Renal cortex interstitium (tissue), 15 donors: Measurements from ENCODE around the gene PLXNB1. TPM values are rescaled to one million over a fixed set of nuclear protein-coding genes. Genes with fewer than 3 reads are reported as not detected.
"Not testable (repeated sequence)": the region's sequence is repeated elsewhere in the genome, so short reads cannot be mapped to it uniquely, and the experiment has no call there.

Source experiments
- DNase-seq, 11 donors: peaks; one replicate each; pipeline ENCODE4 v3.0.0-alpha.2; 2013; ENCODE audit warnings: low read depth in 9 of 11, low spot score in 4 of 11; ENCODE audit errors: extremely low read depth in 1 of 11
- long read RNA-seq, 16 experiments: transcript quantifications; one replicate each; lab custom pipeline, GENCODE V29; 2026
- polyA plus RNA-seq, 3 donors: library from polyadenylated mRNA; unstranded; fragments of 120-200 nt; gene quantifications; one replicate each; pipeline ENCODE4 v1.2.1, GENCODE V29; 2013; ENCODE audit not compliant: insufficient read length in 3 of 3

Gene PLXNB1
- 100 to 1,000 TPM; 190 to 238 (median 200) TPM for polyA plus RNA-seq
- long read RNA-seq, donor 1, partial matches to known transcripts, result 0 of 1 reads
- long read RNA-seq, donor 1, other reads (novel, unspliced or antisense), result 0 of 1 reads
- long read RNA-seq, donor 2, full-length matches to known transcripts, result 1 of 6 reads
- long read RNA-seq, donor 2, partial matches to known transcripts, result 5 of 6 reads
- long read RNA-seq, donor 2, other reads (novel, unspliced or antisense), result 0 of 6 reads
- long read RNA-seq, donor 3, partial matches to known transcripts, result 61 of 65 reads
- long read RNA-seq, donor 3, other reads (novel, unspliced or antisense), result 0 of 65 reads
- long read RNA-seq, donor 4, partial matches to known transcripts, result 10 of 12 reads
- long read RNA-seq, donor 4, other reads (novel, unspliced or antisense), result 0 of 12 reads
- long read RNA-seq, donor 5, result 0 reads
- long read RNA-seq, donor 6, partial matches to known transcripts, result 236 of 854 reads
- long read RNA-seq, donor 6, other reads (novel, unspliced or antisense), result 616 of 854 reads
- long read RNA-seq, donor 7, partial matches to known transcripts, result 0 of 4 reads
- long read RNA-seq, donor 7, other reads (novel, unspliced or antisense), result 0 of 4 reads
- long read RNA-seq, donor 8, partial matches to known transcripts, result 1,764 of 1,868 reads
- long read RNA-seq, donor 8, other reads (novel, unspliced or antisense), result 99 of 1,868 reads
- long read RNA-seq, donor 9, partial matches to known transcripts, result 6 of 8 reads
- long read RNA-seq, donor 9, other reads (novel, unspliced or antisense), result 0 of 8 reads
- long read RNA-seq, donor 10, partial matches to known transcripts, result 0 of 1 reads
- long read RNA-seq, donor 10, other reads (novel, unspliced or antisense), result 0 of 1 reads
- long read RNA-seq, donor 11, partial matches to known transcripts, result 32 of 32 reads
- long read RNA-seq, donor 11, other reads (novel, unspliced or antisense), result 0 of 32 reads
- long read RNA-seq, donor 12, partial matches to known transcripts, result 0 of 1 reads
- long read RNA-seq, donor 12, other reads (novel, unspliced or antisense), result 0 of 1 reads
- long read RNA-seq, donor 13, partial matches to known transcripts, result 10 of 14 reads
- long read RNA-seq, donor 13, other reads (novel, unspliced or antisense), result 0 of 14 reads
- long read RNA-seq, donor 14, result 0 reads
- long read RNA-seq, donor 15, result 0 reads
- long read RNA-seq, donor 16, full-length matches to known transcripts, result 3 of 48 reads
- long read RNA-seq, donor 16, partial matches to known transcripts, result 45 of 48 reads
- long read RNA-seq, donor 16, other reads (novel, unspliced or antisense), result 0 of 48 reads

- DNase-seq, result peak in 8 of 11 donors; percentile 69 to 93 (median 86)
Observed at GRCh38 chr3:48429960-48430707, at the start of gene PLXNB1. Gene PLXNB1, minus strand, starts transcription at chr3:48430086. Its CDS starts 5,475 bp downstream, at chr3:48424611.

GRCh38 chr3:48478626-48479555, 49.0 kb upstream of the PLXNB1 start:
- DNase-seq, result no peak

- no peak for DNase-seq
Observed at GRCh38 chr3:48477959-48478520, 48.2 kb upstream of the PLXNB1 start.

DNA sequence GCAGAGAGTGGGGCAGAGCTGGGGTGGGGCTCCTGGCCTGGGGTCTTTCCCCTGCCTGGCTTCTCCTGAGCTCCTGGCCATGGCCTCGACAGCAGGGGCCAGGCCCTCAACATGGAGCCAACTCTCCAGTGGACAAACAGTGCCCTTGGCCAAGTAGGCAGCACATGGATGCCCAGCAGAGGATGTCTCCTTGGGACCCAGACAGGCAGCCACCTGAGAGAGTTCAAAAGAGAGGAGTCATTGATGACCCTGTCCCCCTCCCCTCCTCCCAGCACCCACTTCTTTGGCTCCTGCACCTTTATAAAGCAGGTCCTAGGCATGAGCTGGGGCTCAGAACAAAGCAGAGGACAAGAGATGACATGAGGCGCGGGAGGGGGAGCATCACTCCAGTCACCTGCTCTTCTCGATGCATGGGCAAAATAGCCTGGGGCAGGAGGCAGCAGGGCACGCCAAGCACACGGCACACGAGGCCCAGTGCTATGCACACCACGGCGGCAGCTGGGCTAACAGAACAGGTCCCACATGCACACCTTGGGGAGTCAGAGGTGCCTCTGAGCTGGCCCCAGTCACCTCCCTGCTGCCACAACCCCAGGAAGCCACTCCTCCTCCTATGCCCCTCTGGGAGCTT, 46.7 kb upstream of the PLXNB1 start:
- DNase-seq, result no peak

DNA sequence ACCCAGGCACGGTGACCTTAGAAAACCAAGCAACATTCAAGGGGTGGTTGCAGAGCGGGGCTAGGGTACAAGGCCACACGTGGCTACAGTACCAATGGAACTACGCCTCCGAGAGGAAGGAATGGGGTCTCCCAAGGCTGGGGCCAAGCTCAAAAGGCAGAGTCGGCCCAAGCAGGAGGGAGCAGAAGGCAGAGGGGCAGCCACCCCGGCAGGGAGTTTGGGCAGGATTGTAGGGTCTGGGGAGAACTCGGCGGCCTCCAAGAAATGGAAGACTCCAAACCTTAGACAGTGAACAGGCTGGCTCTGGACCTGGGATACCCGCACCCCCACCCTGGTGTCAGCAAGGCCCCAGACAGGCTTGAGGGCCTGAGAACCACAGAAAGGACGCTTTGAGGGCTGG, 45.3 kb upstream of the PLXNB1 start:
- no peak for DNase-seq

GRCh38 chr3:48474619-48475018, 44.7 kb upstream of the PLXNB1 start:
- no peak for DNase-seq

DNA sequence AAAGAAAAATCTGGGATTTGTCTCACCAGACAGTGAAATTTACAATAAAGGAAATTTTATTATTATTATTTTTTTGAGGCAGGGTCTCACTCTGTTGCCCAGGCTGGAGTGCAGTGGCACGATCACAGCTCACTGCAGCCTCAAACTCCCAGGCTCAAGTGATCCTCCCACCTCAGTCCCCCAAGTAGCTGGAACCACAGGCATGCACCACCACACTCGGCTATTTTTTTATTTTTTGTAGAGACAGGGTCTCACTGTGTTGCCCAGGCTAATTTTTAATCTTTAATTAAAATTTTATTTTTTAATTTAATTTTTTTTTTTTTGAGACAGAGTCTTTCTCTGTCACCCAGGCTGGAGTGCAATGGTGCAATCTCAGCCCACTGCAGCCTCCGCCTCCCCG, 44.1 kb upstream of the PLXNB1 start:
- not testable (repeated sequence) for DNase-seq

- DNase-seq, result no peak
Observed at GRCh38 chr3:48473617-48473952, 43.7 kb upstream of the PLXNB1 start.

DNA sequence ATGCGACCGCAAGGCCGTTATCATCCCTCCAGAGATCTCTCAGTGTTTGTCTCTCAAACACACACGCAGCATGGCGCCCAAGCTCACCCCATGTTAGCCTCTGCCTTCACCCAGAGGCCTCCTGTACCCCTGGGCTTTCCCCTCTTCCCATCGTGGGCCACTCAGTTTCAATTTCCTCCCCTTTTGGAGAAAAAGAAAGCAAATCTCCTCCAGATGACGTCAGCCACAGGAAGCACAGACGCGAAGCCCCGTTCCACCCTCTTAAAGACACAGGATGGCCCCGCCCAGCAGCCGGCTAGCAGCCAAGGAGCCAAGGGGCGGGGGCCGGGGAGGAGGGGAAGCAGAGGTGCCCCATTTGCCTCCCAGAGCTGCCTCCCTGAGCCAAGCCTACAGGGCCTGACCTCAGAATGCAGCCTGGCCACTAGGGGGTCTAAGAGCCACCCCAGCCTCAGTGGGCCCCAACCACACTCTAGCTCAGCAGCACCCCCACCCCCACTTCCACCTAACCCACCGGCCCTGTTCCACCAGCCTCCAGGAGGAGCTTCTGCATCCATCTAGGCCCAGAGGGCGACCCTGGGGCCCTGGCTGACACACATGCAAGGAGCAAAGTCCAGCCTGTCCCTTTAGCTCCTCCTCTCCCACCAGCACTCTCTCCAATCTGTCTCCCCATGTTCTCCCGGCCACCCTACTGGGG, 43.2 kb upstream of the PLXNB1 start:
- peak; percentile 72 to 91 (median 85) for DNase-seq

DNA sequence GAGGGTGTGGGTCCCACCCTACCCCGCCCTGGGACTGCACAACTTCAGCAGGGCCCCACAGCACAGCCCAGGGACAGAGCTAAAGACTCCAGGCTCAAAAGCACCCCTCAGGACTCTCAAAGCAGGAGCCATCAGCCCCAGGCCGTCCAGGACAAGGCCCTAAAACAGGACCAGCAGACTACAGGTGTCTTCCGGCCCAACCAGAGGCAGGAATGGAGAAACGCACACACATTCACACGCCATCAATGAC, 42.7 kb upstream of the PLXNB1 start:
- no peak for DNase-seq

DNA sequence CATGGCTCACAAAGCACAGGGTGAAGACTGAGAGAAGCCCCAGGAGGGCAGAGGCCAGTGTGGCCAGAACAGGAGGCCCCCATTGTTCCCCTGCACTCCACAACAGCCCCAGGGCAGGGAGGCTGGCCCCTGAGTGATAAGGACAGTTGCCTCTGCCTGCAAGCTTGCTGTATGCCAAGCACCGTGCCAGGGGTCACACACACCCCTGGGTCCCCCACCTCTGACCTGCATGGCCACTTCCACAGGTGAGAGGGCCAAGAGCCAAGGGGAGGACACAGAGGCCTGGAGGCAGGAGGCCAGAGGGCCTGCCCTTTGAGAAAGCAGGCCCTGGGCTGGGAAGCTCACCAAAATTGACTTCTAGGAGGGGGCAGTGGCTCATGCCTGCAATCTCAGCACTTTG, 40.4 kb upstream of the PLXNB1 start:
- DNase-seq, result no peak

DNA sequence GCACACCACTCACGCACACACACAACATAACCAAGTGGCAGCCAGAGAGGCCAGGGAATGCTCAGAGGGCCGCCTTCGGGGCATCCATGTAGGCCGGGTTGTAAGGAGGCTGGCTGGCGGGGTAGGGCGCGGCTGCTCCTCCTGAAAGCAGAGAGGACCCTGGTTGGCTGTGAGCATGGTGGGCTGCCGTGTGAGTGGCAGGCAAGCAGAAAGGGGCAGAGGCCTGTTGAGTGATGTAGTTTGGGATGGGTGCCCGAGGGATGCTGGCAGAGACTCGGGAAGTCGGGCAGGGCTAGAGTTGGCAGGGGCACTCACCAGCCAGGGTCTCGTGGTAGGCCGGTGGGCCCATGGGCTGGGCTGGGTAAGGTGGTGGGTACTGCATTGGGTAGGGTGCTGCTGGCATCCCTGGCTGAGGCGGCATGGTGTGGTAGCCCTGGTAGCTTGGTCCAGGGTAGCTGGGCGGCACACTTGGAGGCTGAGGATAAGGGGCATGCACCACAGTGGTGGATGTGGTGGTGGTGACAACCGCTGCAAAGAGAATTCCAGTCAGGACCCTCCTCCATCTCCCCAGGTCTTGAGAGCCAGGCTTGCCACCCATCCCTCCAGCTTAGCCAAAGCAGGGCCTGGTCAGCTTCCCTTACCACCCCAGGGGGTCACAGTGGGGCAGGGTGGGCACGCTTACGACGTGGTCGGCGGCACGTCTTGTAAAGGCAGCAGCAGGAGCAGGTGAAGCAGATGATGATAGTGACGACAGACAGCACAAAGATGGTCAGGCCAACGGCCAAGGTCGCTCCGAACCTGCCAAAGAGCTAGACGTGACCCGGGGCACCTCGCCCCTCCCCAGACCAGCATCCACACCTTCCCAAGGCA, 39.4 kb upstream of the PLXNB1 start:
- DNase-seq, result no peak

DNA sequence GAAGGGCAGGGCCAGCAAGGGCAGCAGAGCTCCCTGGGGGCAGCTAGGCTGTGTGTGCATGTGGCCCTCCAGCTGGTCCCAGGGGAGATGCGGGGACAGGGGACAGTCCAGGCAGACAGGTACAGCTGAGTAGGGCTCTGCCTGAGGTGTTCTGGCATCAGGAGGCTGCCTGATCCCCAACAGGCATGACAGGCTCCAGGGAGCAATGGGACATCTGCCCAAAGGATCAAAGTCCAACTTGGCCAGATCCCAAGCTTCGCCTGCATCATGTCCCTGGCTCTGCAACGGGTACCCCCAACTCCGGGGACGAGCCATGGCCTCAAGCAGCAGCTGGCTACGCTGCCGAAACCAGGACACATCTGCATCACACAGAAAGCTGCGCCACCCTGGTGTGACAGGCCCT, 38.4 kb upstream of the PLXNB1 start:
- DNase-seq, result no peak

- no peak for DNase-seq
Observed at GRCh38 chr3:48467473-48468267, 37.8 kb upstream of the PLXNB1 start.

GRCh38 chr3:48467110-48467454, 37.2 kb upstream of the PLXNB1 start:
- no peak for DNase-seq
